Uterus (tissue), 4 donors: ENCODE results near the gene CCDC8. TPM values are rescaled to one million over a fixed set of nuclear protein-coding genes. Genes with fewer than 3 reads are reported as not detected.
A peak's percentile ranks its signal among the peaks of the same experiment; 100 is the strongest.
"Not testable (repeated sequence)": the region's sequence is repeated elsewhere in the genome, so short reads cannot be mapped to it uniquely, and the experiment has no call there.

Experiments used
- DNase-seq, 2 donors: peaks; one replicate each; pipeline ENCODE4 v3.0.0-alpha.2; 2019 to 2020
- H3K27ac ChIP-seq, 2 donors: fragments of 200-600 bp; sonication (generic); 1 replicate in 1 of 2; 2 replicates in 1 of 2; pipeline ENCODE4 v1.5.1; 2016 to 2018
- H3K27me3 ChIP-seq, 2 donors: fragments of 200-600 bp; sonication (generic); one replicate each; pipeline ENCODE4 v1.5.1; 2018 to 2019; ENCODE audit warnings: control low read depth in 1 of 2
- H3K36me3 ChIP-seq, 2 donors: fragments of 200-600 bp; sonication (generic); one replicate each; pipeline ENCODE4 v1.5.1; 2019; ENCODE audit warnings: control low read depth in 1 of 2
- H3K4me1 ChIP-seq, 2 donors: fragments of 200-600 bp; sonication (generic); one replicate each; pipeline ENCODE4 v1.5.1; 2018 to 2019; ENCODE audit warnings: control low read depth in 1 of 2
- H3K4me3 ChIP-seq, 2 donors: fragments of 200-600 bp; sonication (generic); 1 replicate in 1 of 2; 2 replicates in 1 of 2; pipeline ENCODE4 v1.5.1; 2018 to 2019; ENCODE audit warnings: mild to moderate bottlenecking in 1 of 2
- H3K9me3 ChIP-seq, 2 donors: fragments of 200-600 bp; sonication (generic); one replicate each; pipeline ENCODE4 v1.5.1; 2019; ENCODE audit warnings: control low read depth in 1 of 2
- CTCF ChIP-seq, 4 experiments: fragments of 200-600 bp in 2 of 4; fragments of 450-650 bp in 2 of 4; sonication (generic) in 2 of 4; IDR thresholded peaks; one replicate each; pipeline ENCODE4 v1.5.1; 2016 to 2019; ENCODE audit warnings: antibody characterized with exemption in 4 of 4, mild to moderate bottlenecking in 2 of 4, moderate library complexity in 1 of 4
- POLR2A ChIP-seq, 2 donors: fragments of 450-650 bp; IDR thresholded peaks; one replicate each; pipeline ENCODE4 v1.6.1; 2016; ENCODE audit warnings: antibody characterized with exemption in 2 of 2, mild to moderate bottlenecking in 1 of 2, moderate library complexity in 1 of 2
- intact Hi-C: fragments of 100-400 bp; cut with DNase I; formaldehyde crosslinking; loops from one replicate; pipeline ENCODE4 v1.15.1; 2023; ENCODE audit warnings: low total_unique reads
- total RNA-seq, 4 donors: library from RNA; depleted of rRNA in 3 of 4; stranded (reverse); fragments of >200 nt in 3 of 4; gene quantifications; one replicate each; pipeline versions ENCODE4 v1.1.0 to v1.2.4, GENCODE V29; 2014 to 2023
- donor health status: DM: yes; HTN: yes; CAD: no.

The CCDC8 gene
- total RNA-seq, 4 donors from 2014 or later: 7.2 to 89.1 (median 26.2) TPM

- Histone ChIP-seq H3K9me3 (no peaks in the 10 kb centered on the region), H3K27ac (peak overlapping the region in 1 of 2 donors; percentile 7), H3K4me1 (peaks cover 0 to 7% of the 10 kb centered on the region in 2 donors), H3K36me3 (no peaks in the 10 kb centered on the region), H3K4me3 (no peak overlapping the region), H3K27me3 (no peaks in the 10 kb centered on the region)
- DNase-seq: no peak
- TF ChIP-seq CTCF (IDR thresholded peaks at IDR 0.05): no peak
- TF ChIP-seq POLR2A (IDR thresholded peaks at IDR 0.05): no peak
- intact Hi-C loops: no loop called here
Observed at GRCh38 chr19:46381756-46382345, 31.5 kb downstream of the CCDC8 start.

- DNase-seq: no peak
- Histone ChIP-seq H3K27me3 (no peaks in the 10 kb centered on the region), H3K4me1 (peaks cover 0 to 7% of the 10 kb centered on the region in 2 donors), H3K4me3 (no peak overlapping the region), H3K27ac (peak overlapping the region in 1 of 2 donors; percentile 7), H3K9me3 (no peaks in the 10 kb centered on the region), H3K36me3 (no peaks in the 10 kb centered on the region)
- intact Hi-C loops: no loop called here
- no peak for TF ChIP-seq POLR2A (IDR thresholded peaks at IDR 0.05)
- TF ChIP-seq CTCF (IDR thresholded peaks at IDR 0.05): no peak
Observed at GRCh38 chr19:46381346-46381745, 32.0 kb downstream of the CCDC8 start.

GRCh38 chr19:46380690-46381089 is 32.7 kb downstream of the CCDC8 start:
- peaks cover 0 to 7% of the 10 kb centered on the region in 2 donors for H3K4me1 ChIP-seq
- no peaks in the 10 kb centered on the region for H3K9me3 ChIP-seq
- peak overlapping the region in 1 of 2 donors; percentile 7 for H3K27ac ChIP-seq
- H3K4me3 ChIP-seq: no peak overlapping the region
- no peaks in the 10 kb centered on the region for H3K36me3 ChIP-seq
- intact Hi-C loops: no loop called here
- DNase-seq: no peak
- TF ChIP-seq CTCF (IDR thresholded peaks at IDR 0.05) (no peak), POLR2A (IDR thresholded peaks at IDR 0.05) (no peak)
- no peaks in the 10 kb centered on the region for H3K27me3 ChIP-seq

- TF ChIP-seq POLR2A (IDR thresholded peaks at IDR 0.05) (no peak), CTCF (IDR thresholded peaks at IDR 0.05) (no peak)
- DNase-seq: no peak
- intact Hi-C loops: no loop called here
- Histone ChIP-seq H3K9me3 (no peaks in the 10 kb centered on the region), H3K4me1 (peaks cover 0 to 14% of the 10 kb centered on the region in 2 donors), H3K4me3 (no peak overlapping the region), H3K27ac (peak overlapping the region; percentile 60 to 97), H3K36me3 (no peaks in the 10 kb centered on the region), H3K27me3 (no peaks in the 10 kb centered on the region)
Observed at GRCh38 chr19:46378268-46378667, 35.1 kb downstream of the CCDC8 start.

GRCh38 chr19:46376241-46377153 is 36.9 kb downstream of the CCDC8 start:
- TF ChIP-seq POLR2A (IDR thresholded peaks at IDR 0.05): no peak
- H3K27me3 ChIP-seq: no peaks in the 10 kb centered on the region
- peak overlapping the region; percentile 60 to 97 for H3K27ac ChIP-seq
- intact Hi-C loops: no loop called here
- no peaks in the 10 kb centered on the region for H3K36me3 ChIP-seq
- no peak for DNase-seq
- no peaks in the 10 kb centered on the region for H3K9me3 ChIP-seq
- H3K4me3 ChIP-seq: no peak overlapping the region
- H3K4me1 ChIP-seq: peaks cover 0 to 21% of the 10 kb centered on the region in 2 donors

GRCh38 chr19:46375476-46376067 is 37.8 kb downstream of the CCDC8 start:
- H3K36me3 ChIP-seq, H3K4me3 ChIP-seq, intact Hi-C loops, H3K9me3 ChIP-seq, DNase-seq, H3K27ac ChIP-seq, H3K27me3 ChIP-seq: not testable (repeated sequence)
- peaks cover 0 to 21% of the 10 kb centered on the region in 2 donors for H3K4me1 ChIP-seq
